Activated T-cell treated with anti-CD3 and anti-CD28 coated beads, Interleukin-2, amount 50 U/mL, for 72 hours (primary cell): ENCODE results near the gene UBE2E2. TPM values are rescaled to one million over a fixed set of nuclear protein-coding genes. Genes with fewer than 3 reads are reported as not detected.

Experiments used
- ATAC-seq, 2 donors: fragments of 150-1000 bp; cut with Tn5 transposase; replicated peaks in 1 of 2; 2 replicates each; pipeline ENCODE4 v1.10.0; 2021; ENCODE audit warnings: moderate library complexity in 2 of 2, mild to moderate bottlenecking in 1 of 2
- DNase-seq, 2 donors: peaks; one replicate each; pipeline ENCODE4 v3.0.0; 2021 to 2022; ENCODE audit warnings: mixed read lengths in 1 of 2
- H3K27ac Mint-ChIP-seq: one replicate; pipeline ENCODE4 v1.8.0; 2022; ENCODE audit warnings: mild to moderate bottlenecking, moderate library complexity, mixed read lengths
- H3K27me3 Mint-ChIP-seq: one replicate; pipeline ENCODE4 v1.8.0; 2022; ENCODE audit warnings: low read depth, mixed read lengths
- H3K36me3 Mint-ChIP-seq, 2 donors: one replicate each; pipeline ENCODE4 v1.8.0; 2022; ENCODE audit warnings: mixed read lengths in 2 of 2, mild to moderate bottlenecking in 1 of 2; ENCODE audit not compliant: insufficient read depth in 2 of 2
- H3K4me1 Mint-ChIP-seq: one replicate; pipeline ENCODE4 v1.8.0; 2022; ENCODE audit warnings: low read depth, mixed read lengths
- H3K4me3 Mint-ChIP-seq, 2 donors: one replicate each; pipeline ENCODE4 v1.8.0; 2022; ENCODE audit warnings: mild to moderate bottlenecking in 2 of 2, mixed read lengths in 2 of 2, moderate library complexity in 2 of 2
- H3K9me3 Mint-ChIP-seq, 2 donors: one replicate each; pipeline ENCODE4 v1.8.0; 2022; ENCODE audit warnings: mixed read lengths in 2 of 2
- total RNA-seq, 2 donors: library from RNA; stranded (reverse); gene quantifications; one replicate each; pipeline ENCODE4 v1.2.3, GENCODE V29; 2022

Gene UBE2E2
- total RNA-seq, 2 donors from 2014 or later: 11.8 to 11.9 TPM

DNA sequence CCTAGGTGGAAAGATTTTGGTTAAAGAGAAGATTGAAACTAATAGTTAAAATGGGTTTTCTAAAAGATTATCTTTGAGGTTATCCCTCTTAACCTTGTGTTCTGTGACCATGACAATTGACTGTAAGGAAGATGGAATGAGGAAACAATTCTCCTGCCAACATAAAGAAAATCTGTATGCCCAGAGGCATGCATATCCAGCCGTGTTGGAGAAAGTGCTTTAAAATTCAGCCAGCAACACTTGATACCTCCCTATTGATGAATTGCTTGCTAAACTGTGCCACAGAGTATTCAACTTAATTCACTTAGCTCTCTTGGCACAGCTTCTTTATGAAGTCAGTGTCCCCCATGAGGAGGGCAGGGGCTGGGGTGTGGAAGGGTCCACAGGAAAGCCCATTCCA, 203.5 kb downstream of the UBE2E2 start:
- Mint-ChIP-seq H3K27me3 (no peaks in the 10 kb centered on the region), H3K9me3 (no peaks in the 10 kb centered on the region), H3K4me3 (no peak overlapping the region), H3K4me1 (peaks cover 16% of the 10 kb centered on the region), H3K36me3 (no peaks in the 10 kb centered on the region), H3K27ac (no peak overlapping the region)
- DNase-seq (no peak), ATAC-seq (no peak)

DNA sequence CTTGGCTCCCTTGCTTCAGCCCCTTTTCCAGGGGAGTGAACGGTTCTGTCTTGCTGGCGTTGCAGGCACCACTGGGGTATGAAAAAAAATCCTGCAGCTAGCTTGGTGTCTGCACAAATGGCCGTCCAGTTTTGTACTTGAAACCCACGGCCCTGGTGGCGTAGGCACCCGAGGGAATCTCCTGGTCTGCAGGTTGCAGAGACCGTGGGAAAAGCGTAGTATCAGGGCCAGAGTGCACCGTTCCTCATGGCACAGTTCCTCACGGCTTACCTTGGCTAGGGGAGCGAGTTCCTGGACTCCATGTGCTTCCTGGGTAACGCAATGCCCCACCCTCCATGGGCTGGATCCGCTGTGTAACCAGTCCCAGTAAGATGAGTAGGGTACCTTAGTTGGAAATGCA, 214.9 kb downstream of the UBE2E2 start:
- peaks cover 0 to 5% of the 10 kb centered on the region in 2 donors for H3K36me3 Mint-ChIP-seq
- no peaks in the 10 kb centered on the region for H3K27me3 Mint-ChIP-seq
- no peaks in the 10 kb centered on the region for H3K4me1 Mint-ChIP-seq
- no peak overlapping the region for H3K27ac Mint-ChIP-seq
- no peak overlapping the region for H3K4me3 Mint-ChIP-seq
- H3K9me3 Mint-ChIP-seq: peaks cover 1 to 2% of the 10 kb centered on the region in 2 donors
- no peak for ATAC-seq
- no peak for DNase-seq

DNA sequence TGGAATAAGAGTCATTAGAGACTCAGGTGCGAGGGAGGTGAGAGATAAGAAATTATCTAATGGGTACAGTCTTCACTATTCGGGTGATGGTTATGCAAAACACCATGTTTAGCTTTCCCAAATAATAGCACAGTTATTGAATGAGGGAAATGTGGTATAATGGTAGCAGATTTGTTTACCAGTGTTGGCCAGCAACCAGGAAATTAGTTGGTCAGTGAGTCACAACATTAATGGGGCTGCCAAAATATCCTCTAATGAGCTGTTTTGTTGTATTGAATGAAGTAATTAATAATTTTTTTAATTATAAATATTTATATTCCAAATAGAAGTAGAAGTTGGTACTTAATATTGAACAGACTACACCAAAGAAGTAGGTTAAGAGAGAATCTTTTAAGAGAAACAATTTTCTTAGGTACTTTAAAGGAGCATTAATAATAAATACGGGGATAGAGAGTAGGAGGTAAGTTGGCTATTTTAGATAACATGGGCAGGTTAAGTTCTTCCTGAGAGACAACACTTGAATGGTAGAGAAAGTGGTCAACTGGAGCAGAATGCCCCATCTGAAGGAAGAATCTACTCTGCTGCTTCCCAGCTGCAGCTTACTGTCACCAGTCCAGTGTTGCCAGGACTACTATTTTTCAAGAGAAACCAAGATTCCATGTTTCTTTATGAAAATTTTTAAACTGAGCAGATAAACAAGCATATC, 218.8 kb downstream of the UBE2E2 start:
- no peaks in the 10 kb centered on the region for H3K4me1 Mint-ChIP-seq
- H3K27me3 Mint-ChIP-seq: no peaks in the 10 kb centered on the region
- peaks cover 2 to 4% of the 10 kb centered on the region in 2 donors for H3K9me3 Mint-ChIP-seq
- DNase-seq (no peak), ATAC-seq (no peak)
- H3K36me3 Mint-ChIP-seq: peaks cover 0 to 4% of the 10 kb centered on the region in 2 donors
- H3K4me3 Mint-ChIP-seq: no peak overlapping the region
- no peak overlapping the region for H3K27ac Mint-ChIP-seq

DNA sequence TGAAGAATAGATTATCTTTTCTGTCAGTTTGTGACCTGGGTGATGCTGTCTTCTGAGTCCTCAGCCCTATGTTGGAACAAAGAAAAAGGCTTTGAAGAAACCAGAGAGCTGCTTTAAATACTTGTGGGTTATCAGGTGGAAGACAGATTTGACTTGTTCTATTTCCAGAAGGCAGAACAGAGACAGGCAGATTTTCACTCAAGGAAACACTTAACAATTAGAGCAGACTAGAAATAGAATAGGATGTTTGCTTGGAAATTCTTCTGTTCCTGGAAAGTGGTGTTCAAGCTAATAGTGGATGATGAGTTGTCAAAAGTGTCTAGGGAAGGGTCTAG, 219.4 kb downstream of the UBE2E2 start:
- Mint-ChIP-seq H3K36me3 (peaks cover 0 to 4% of the 10 kb centered on the region in 2 donors), H3K9me3 (peaks cover 2 to 6% of the 10 kb centered on the region in 2 donors), H3K27ac (no peak overlapping the region), H3K4me1 (no peaks in the 10 kb centered on the region), H3K4me3 (no peak overlapping the region), H3K27me3 (no peaks in the 10 kb centered on the region)
- DNase-seq (no peak), ATAC-seq (no peak)

- H3K9me3 Mint-ChIP-seq: peaks cover 2 to 6% of the 10 kb centered on the region in 2 donors
- no peak overlapping the region for H3K27ac Mint-ChIP-seq
- no peak overlapping the region for H3K4me3 Mint-ChIP-seq
- DNase-seq (no peak), ATAC-seq (no peak)
- H3K36me3 Mint-ChIP-seq: peaks cover 0 to 4% of the 10 kb centered on the region in 2 donors
- H3K4me1 Mint-ChIP-seq: peaks cover 1% of the 10 kb centered on the region
- no peaks in the 10 kb centered on the region for H3K27me3 Mint-ChIP-seq
Observed at GRCh38 chr3:23425410-23425809, 222.3 kb downstream of the UBE2E2 start.

DNA sequence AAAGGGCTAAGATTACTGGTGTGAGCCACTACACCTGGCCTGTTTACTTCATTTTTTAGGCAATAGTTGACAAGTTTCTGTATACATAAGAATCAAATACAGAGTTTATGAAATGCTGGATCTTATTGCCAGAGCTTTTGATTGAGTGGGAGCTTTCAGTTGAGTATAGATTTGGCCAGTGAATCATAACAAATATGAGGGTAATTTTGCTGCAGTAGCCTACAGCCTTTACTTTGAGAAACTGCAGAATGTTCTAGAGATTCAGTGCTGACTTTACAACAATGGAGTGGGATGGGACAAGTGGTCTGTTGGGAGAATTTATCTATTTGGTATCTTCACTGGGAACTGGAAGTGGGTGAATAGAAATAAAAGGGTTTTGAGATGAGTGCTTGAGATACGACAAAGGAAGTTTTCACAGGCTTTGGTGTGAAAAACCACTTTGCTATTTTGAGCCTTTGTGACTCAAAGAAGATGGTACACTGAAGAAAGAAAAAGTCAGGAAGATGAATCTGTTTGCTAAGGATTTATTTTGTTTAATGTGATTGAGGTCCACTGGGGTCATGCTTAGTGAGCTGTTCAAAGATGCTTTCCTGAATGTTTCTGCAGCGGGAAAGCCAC, 227.8 kb downstream of the UBE2E2 start:
- Mint-ChIP-seq H3K4me3 (no peak overlapping the region), H3K9me3 (peaks cover 2 to 4% of the 10 kb centered on the region in 2 donors), H3K36me3 (peaks cover 0 to 1% of the 10 kb centered on the region in 2 donors), H3K27me3 (no peaks in the 10 kb centered on the region), H3K27ac (no peak overlapping the region), H3K4me1 (peaks cover 17% of the 10 kb centered on the region)
- no peak for DNase-seq
- no peak for ATAC-seq

GRCh38 chr3:23431764-23432163, 228.6 kb downstream of the UBE2E2 start:
- ATAC-seq (no peak), DNase-seq (no peak)
- Mint-ChIP-seq H3K4me1 (peaks cover 17% of the 10 kb centered on the region), H3K27me3 (peaks cover 5% of the 10 kb centered on the region), H3K27ac (no peak overlapping the region), H3K9me3 (peaks cover 0 to 2% of the 10 kb centered on the region in 2 donors), H3K36me3 (no peaks in the 10 kb centered on the region), H3K4me3 (no peak overlapping the region)

DNA sequence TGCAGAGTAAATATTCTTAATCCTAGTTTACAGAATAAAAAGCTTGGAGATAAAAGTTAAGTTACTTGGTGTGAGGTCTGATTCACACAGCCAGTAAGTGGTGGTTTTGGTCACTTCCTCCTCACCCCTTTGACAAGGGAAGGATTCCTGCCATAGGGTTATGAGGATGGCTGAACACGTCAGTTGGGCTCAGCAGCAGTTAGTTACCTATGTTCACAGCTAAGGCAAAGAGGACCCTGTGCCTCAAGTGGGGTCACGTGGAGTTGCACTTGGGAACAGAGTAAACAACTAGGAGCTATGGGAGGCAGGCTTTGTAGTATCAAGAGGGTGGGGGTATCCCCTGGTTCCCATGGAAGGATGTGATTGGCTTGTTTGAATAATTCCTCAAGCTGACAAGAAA, 232.2 kb downstream of the UBE2E2 start:
- H3K27me3 Mint-ChIP-seq: peaks cover 26% of the 10 kb centered on the region

DNA sequence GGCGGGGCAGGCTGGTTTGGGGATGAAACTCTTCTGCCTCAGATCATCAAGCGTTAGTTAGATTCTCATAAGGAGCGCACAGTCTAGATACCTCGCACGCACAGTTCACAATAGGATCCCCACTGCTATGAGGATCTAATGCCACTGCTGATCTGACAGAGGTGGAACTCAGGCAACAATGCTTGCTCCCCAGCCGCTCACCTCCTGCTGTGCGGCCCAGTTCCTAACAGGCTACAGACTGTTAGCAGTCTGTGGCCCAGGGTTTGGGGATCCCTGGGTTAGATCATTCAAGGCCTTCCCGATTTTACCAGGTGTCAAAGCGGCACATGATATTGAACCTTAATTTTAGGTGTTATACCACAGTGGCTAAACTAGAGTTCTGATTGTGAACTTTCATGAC, 232.8 kb downstream of the UBE2E2 start:
- Mint-ChIP-seq H3K4me3 (no peak overlapping the region), H3K9me3 (no peaks in the 10 kb centered on the region), H3K27me3 (peaks cover 26% of the 10 kb centered on the region), H3K4me1 (peaks cover 36% of the 10 kb centered on the region), H3K36me3 (no peaks in the 10 kb centered on the region), H3K27ac (no peak overlapping the region)
- ATAC-seq (no peak), DNase-seq (no peak)

More for the DNA sequence above, 232.2 kb downstream of the UBE2E2 start:
- Mint-ChIP-seq H3K4me1 (peaks cover 36% of the 10 kb centered on the region), H3K9me3 (no peaks in the 10 kb centered on the region), H3K4me3 (no peak overlapping the region), H3K36me3 (no peaks in the 10 kb centered on the region), H3K27ac (no peak overlapping the region)
- ATAC-seq: no peak
- no peak for DNase-seq

GRCh38 chr3:23437484-23438145, 234.5 kb downstream of the UBE2E2 start:
- ATAC-seq (no peak), DNase-seq (no peak)
- H3K4me3 Mint-ChIP-seq: no peak overlapping the region
- peaks cover 26% of the 10 kb centered on the region for H3K27me3 Mint-ChIP-seq
- no peaks in the 10 kb centered on the region for H3K9me3 Mint-ChIP-seq
- peak overlapping the region; percentile 5 for H3K27ac Mint-ChIP-seq
- H3K36me3 Mint-ChIP-seq: no peaks in the 10 kb centered on the region
- H3K4me1 Mint-ChIP-seq: peaks cover 40% of the 10 kb centered on the region

DNA sequence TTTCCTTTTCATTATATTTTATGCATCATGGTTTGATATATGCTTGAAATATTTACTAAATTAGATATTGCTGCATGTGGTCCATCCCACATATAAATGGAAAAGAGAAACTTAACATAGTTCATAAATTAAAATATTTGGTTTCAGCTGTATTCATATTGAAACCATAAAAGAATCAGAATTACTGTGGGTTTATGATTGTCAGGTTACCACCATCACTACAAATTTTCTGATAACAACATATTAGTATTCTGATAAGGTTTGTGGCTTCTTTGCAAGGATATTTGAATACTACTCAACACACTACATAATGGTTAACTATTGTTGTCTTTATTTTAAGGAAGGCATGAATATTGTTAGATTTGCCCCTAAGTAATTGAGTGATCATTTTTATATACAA, 235.5 kb downstream of the UBE2E2 start:
- Mint-ChIP-seq H3K9me3 (no peaks in the 10 kb centered on the region), H3K27me3 (peaks cover 26% of the 10 kb centered on the region), H3K4me3 (no peak overlapping the region), H3K27ac (no peak overlapping the region), H3K4me1 (peaks cover 47% of the 10 kb centered on the region), H3K36me3 (no peaks in the 10 kb centered on the region)
- no peak for ATAC-seq
- no peak for DNase-seq

GRCh38 chr3:23439080-23439479, 236.0 kb downstream of the UBE2E2 start:
- Mint-ChIP-seq H3K27ac (no peak overlapping the region), H3K9me3 (no peaks in the 10 kb centered on the region), H3K4me1 (peaks cover 47% of the 10 kb centered on the region), H3K27me3 (peaks cover 26% of the 10 kb centered on the region), H3K36me3 (no peaks in the 10 kb centered on the region), H3K4me3 (peak overlapping the region; percentile 4 to 7)
- ATAC-seq: no peak
- no peak for DNase-seq

- H3K4me1 Mint-ChIP-seq: peaks cover 42% of the 10 kb centered on the region
- no peak for DNase-seq
- H3K27me3 Mint-ChIP-seq: peaks cover 26% of the 10 kb centered on the region
- no peaks in the 10 kb centered on the region for H3K36me3 Mint-ChIP-seq
- peak; percentile 39 to 45 for ATAC-seq
- no peak overlapping the region for H3K27ac Mint-ChIP-seq
- peak overlapping the region; percentile 49 to 63 for H3K4me3 Mint-ChIP-seq
- H3K9me3 Mint-ChIP-seq: no peaks in the 10 kb centered on the region
Observed at GRCh38 chr3:23440416-23441294, 237.5 kb downstream of the UBE2E2 start.
